K562 (cell line): ENCODE results near the gene CADM2.

Source experiments
- ARNT ChIP-seq, 2 experiments: fragments of 450-650 bp; IDR thresholded peaks; 2 replicates each; pipeline ENCODE4 v1.6.1; 2016; ENCODE audit warnings: mild to moderate bottlenecking in 1 of 2
- BHLHE40 ChIP-seq: IDR thresholded peaks from 2 replicates; pipeline ENCODE4 v1.6.1; 2011; ENCODE audit warnings: low read length, improper control_type of control experiment
- CTCF ChIP-seq, 3 experiments: IDR thresholded peaks in 2 of 3; conservative IDR thresholded peaks in 1 of 3; 2 replicates each; pipeline ENCODE4 v1.5.1; 2011 to 2012; ENCODE audit warnings: low read length in 3 of 3, mild to moderate bottlenecking in 3 of 3, control low read depth in 2 of 3, improper control_type of control experiment in 1 of 3, inconsistent platforms in 1 of 3, low read depth in 1 of 3, mixed read lengths in 1 of 3, moderate library complexity in 1 of 3; ENCODE audit not compliant: insufficient read depth in 2 of 3
- HDAC6 ChIP-seq: IDR thresholded peaks from 2 replicates; pipeline ENCODE4 v1.6.1; 2012; ENCODE audit warnings: low read depth, mild to moderate bottlenecking, control low read depth, inconsistent platforms, low read length, moderate library complexity
- SIN3A ChIP-seq, 2 experiments: fragments of 150-350 bp in 1 of 2; IDR thresholded peaks; 2 replicates each; pipeline ENCODE4 v1.6.1; 2011 to 2016; ENCODE audit warnings: borderline replicate concordance in 2 of 2, low read depth in 2 of 2, low read length in 2 of 2, mild to moderate bottlenecking in 2 of 2, moderate library complexity in 2 of 2; ENCODE audit not compliant: control insufficient read depth in 1 of 2
- THAP12 ChIP-seq: fragments of 250-450 bp; sonication (Bioruptor Pico); IDR thresholded peaks from 2 replicates; pipeline ENCODE4 v1.9.0; 2021; ENCODE audit warnings: mild to moderate bottlenecking, inconsistent platforms
- YY1 ChIP-seq, 3 experiments: IDR thresholded peaks; 2 replicates each; pipeline ENCODE4 v1.6.1; 2011; ENCODE audit warnings: low read length in 2 of 3, mild to moderate bottlenecking in 2 of 3, moderate library complexity in 2 of 3, borderline replicate concordance in 1 of 3, control low read depth in 1 of 3, low read depth in 1 of 3; ENCODE audit not compliant: insufficient read depth in 3 of 3, insufficient replicate concordance in 2 of 3, control insufficient read depth in 1 of 3, insufficient read length in 1 of 3; ENCODE audit errors: extremely low read depth in 1 of 3
- ZFP91 ChIP-seq: sonication (generic); formaldehyde crosslinking; IDR thresholded peaks from 2 replicates; pipeline ENCODE4 v1.8.0; 2022; ENCODE audit warnings: mild to moderate bottlenecking, missing genetic modification reagents
- ZNF324 ChIP-seq: fragments of 250-450 bp; sonication (Bioruptor Pico); IDR thresholded peaks from 2 replicates; pipeline ENCODE4 v1.4.0; 2020; ENCODE audit warnings: mild to moderate bottlenecking

- no peak for TF ChIP-seq BHLHE40
- TF ChIP-seq YY1 (IDR thresholded peaks at IDR 0.05; ENCODE audit: borderline replicate concordance in 1 of 3, control insufficient read depth in 1 of 3, extremely low read depth in 1 of 3, insufficient read depth in 3 of 3, insufficient read length in 1 of 3, insufficient replicate concordance in 2 of 3, low read depth in 1 of 3, low read length in 2 of 3): no peak
- TF ChIP-seq ZNF324 (CRISPR knock-in tag): no peak
- TF ChIP-seq CTCF (IDR thresholded peaks at IDR 0.05 in 2 of 3, conservative IDR thresholded peaks at IDR 0.05 in 1 of 3; ENCODE audit: insufficient read depth in 2 of 3, low read depth in 1 of 3, low read length in 3 of 3): no peak
- no peak for TF ChIP-seq SIN3A (IDR thresholded peaks at IDR 0.05; ENCODE audit: borderline replicate concordance in 2 of 2, control insufficient read depth in 1 of 2, low read depth in 2 of 2, low read length in 2 of 2)
- TF ChIP-seq ARNT (IDR thresholded peaks at IDR 0.05): no peak
- no peak for TF ChIP-seq THAP12 (CRISPR knock-in tag)
- no peak for TF ChIP-seq HDAC6
- TF ChIP-seq ZFP91: no peak
Observed at GRCh38 chr3:85821130-85821756, 862.5 kb downstream of the CADM2 start.
